Trophoblast cell (in vitro differentiated cells and primary cell): ENCODE measurements around the gene LGR4.
A peak's percentile ranks its signal among the peaks of the same experiment; 100 is the strongest.

Experiments
- DNase-seq, 2 donors: peaks; one replicate each; pipeline ENCODE4 v3.0.0-alpha.2; 2016
- H2AFZ ChIP-seq: 2 replicates; pipeline ENCODE4 v1.6.1; 2013; ENCODE audit warnings: low read length, moderate library complexity, mild to moderate bottlenecking; ENCODE audit not compliant: insufficient read depth, poor library complexity
- H2AK5ac ChIP-seq: 2 replicates; pipeline ENCODE4 v1.6.1; 2013; ENCODE audit warnings: mild to moderate bottlenecking, low read length
- H2BK120ac ChIP-seq: 2 replicates; pipeline ENCODE4 v1.6.1; 2013; ENCODE audit warnings: low read length, mild to moderate bottlenecking, moderate library complexity; ENCODE audit not compliant: insufficient read depth, poor library complexity
- H2BK12ac ChIP-seq: 2 replicates; pipeline ENCODE4 v1.6.1; 2013; ENCODE audit warnings: mild to moderate bottlenecking, low read length, moderate library complexity
- H2BK5ac ChIP-seq: 2 replicates; pipeline ENCODE4 v1.6.1; 2013; ENCODE audit warnings: low read length, low read depth, moderate library complexity, mild to moderate bottlenecking; ENCODE audit not compliant: poor library complexity
- H3K14ac ChIP-seq: 2 replicates; pipeline ENCODE4 v1.6.1; 2013; ENCODE audit warnings: mild to moderate bottlenecking, low read length
- H3K18ac ChIP-seq: 2 replicates; pipeline ENCODE4 v1.6.1; 2013; ENCODE audit warnings: mild to moderate bottlenecking, low read length
- H3K23ac ChIP-seq: 2 replicates; pipeline ENCODE4 v1.6.1; 2013; ENCODE audit warnings: low read length
- H3K27ac ChIP-seq: 2 replicates; pipeline ENCODE4 v1.5.1; 2013; ENCODE audit warnings: low read depth, mild to moderate bottlenecking, inconsistent platforms, low read length, moderate library complexity
- H3K27me3 ChIP-seq: 2 replicates; pipeline ENCODE4 v1.6.1; 2013; ENCODE audit warnings: inconsistent platforms, mild to moderate bottlenecking, low read length, moderate library complexity; ENCODE audit not compliant: insufficient read depth
- H3K36me3 ChIP-seq, 2 experiments: 1 replicate in 1 of 2; 2 replicates in 1 of 2; pipeline ENCODE4 v1.6.1; 2013; ENCODE audit warnings: low read length in 2 of 2, mild to moderate bottlenecking in 2 of 2, moderate library complexity in 1 of 2; ENCODE audit not compliant: insufficient read depth in 2 of 2, control insufficient read depth in 1 of 2
- H3K4ac ChIP-seq: 2 replicates; pipeline ENCODE4 v1.6.1; 2013; ENCODE audit warnings: low read depth, mild to moderate bottlenecking, low read length, moderate library complexity
- H3K4me1 ChIP-seq, 2 experiments: 1 replicate in 1 of 2; 2 replicates in 1 of 2; pipeline ENCODE4 v1.6.1; 2013; ENCODE audit warnings: low read length in 2 of 2, mild to moderate bottlenecking in 2 of 2, moderate library complexity in 1 of 2; ENCODE audit not compliant: insufficient read depth in 2 of 2, control insufficient read depth in 1 of 2
- H3K4me2 ChIP-seq: 2 replicates; pipeline ENCODE4 v1.6.1; 2013; ENCODE audit warnings: inconsistent platforms, mild to moderate bottlenecking, low read length, moderate library complexity
- H3K4me3 ChIP-seq: 2 replicates; pipeline ENCODE4 v1.5.1; 2013; ENCODE audit warnings: mild to moderate bottlenecking, low read depth, low read length, inconsistent platforms
- H3K79me1 ChIP-seq: one replicate; pipeline ENCODE4 v1.6.1; 2013; ENCODE audit warnings: low read length
- H3K79me2 ChIP-seq: 2 replicates; pipeline ENCODE4 v1.6.1; 2013; ENCODE audit warnings: low read length, mild to moderate bottlenecking; ENCODE audit not compliant: control insufficient read depth, insufficient read depth, poor library complexity
- H3K9ac ChIP-seq: 2 replicates; pipeline ENCODE4 v1.6.1; 2013; ENCODE audit warnings: mild to moderate bottlenecking, low read length
- H3K9me3 ChIP-seq: 2 replicates; pipeline ENCODE4 v1.6.1; 2013; ENCODE audit warnings: low read depth, mild to moderate bottlenecking, control low read depth, inconsistent platforms, low read length; ENCODE audit not compliant: insufficient read depth
- H4K12ac ChIP-seq: 2 replicates; pipeline ENCODE4 v1.6.1; 2013; ENCODE audit warnings: low read depth, mild to moderate bottlenecking, low read length, moderate library complexity
- H4K8ac ChIP-seq: 2 replicates; pipeline ENCODE4 v1.6.1; 2013; ENCODE audit warnings: low read depth, mild to moderate bottlenecking, low read length, moderate library complexity
- H4K91ac ChIP-seq: one replicate; pipeline ENCODE4 v1.6.1; 2013; ENCODE audit warnings: low read depth, mild to moderate bottlenecking, low read length, moderate library complexity
- WGBS: extraction: QIAGEN DNeasy Blood & Tissue Kit; methylation state at CpG from one replicate; pipeline ENCODE4 v1.1.7; 2013; ENCODE audit warnings: missing lambda C conversion rate; ENCODE audit not compliant: insufficient read length, insufficient coverage; ENCODE audit errors: extremely low coverage; 5-methylcytosine and 5-hydroxymethylcytosine counted together

The LGR4 gene

DNA sequence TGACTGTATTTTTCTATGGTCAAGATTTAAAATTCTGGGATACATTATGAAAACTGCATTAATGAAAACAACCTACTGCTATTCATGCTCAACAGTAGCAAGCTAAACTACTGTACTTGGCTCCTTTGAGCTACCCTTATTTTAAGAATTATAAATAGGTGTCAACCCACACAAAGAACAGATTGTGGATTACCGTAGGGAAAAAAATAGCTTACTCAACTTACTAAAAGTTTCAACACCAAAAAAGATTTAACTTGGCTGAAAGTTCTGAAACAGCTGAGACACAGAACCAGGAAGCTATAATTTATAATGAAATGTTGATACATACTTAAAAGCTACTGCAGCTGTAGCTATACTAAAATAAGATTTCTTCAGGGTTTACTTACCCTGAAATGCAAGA, 23.9 kb upstream of the LGR4 start:
- H3K36me3 ChIP-seq: peaks cover 9 to 13% of the 10 kb centered on the region in 2 experiments
- no peak overlapping the region for H2AK5ac ChIP-seq
- H4K91ac ChIP-seq: no peak overlapping the region
- H2AFZ ChIP-seq: no peak overlapping the region
- H3K4ac ChIP-seq: no peak overlapping the region
- H3K27me3 ChIP-seq: no peaks in the 10 kb centered on the region
- H3K9me3 ChIP-seq: no peaks in the 10 kb centered on the region
- no peak overlapping the region for H4K12ac ChIP-seq
- no peak overlapping the region for H3K14ac ChIP-seq
- H3K4me1 ChIP-seq: no peaks in the 10 kb centered on the region
- no CpG with 5 or more reads among the region's 1 CpG for WGBS
- no peak overlapping the region for H4K8ac ChIP-seq
- DNase-seq: no peak
- no peak overlapping the region for H3K18ac ChIP-seq
- no peak overlapping the region for H2BK120ac ChIP-seq
- H2BK12ac ChIP-seq: no peak overlapping the region
- H3K9ac ChIP-seq: no peak overlapping the region
- no peak overlapping the region for H3K4me3 ChIP-seq
- H3K4me2 ChIP-seq: no peak overlapping the region
- H3K79me1 ChIP-seq: no peaks in the 10 kb centered on the region
- H3K23ac ChIP-seq: no peak overlapping the region
- no peak overlapping the region for H3K27ac ChIP-seq
- no peak overlapping the region for H2BK5ac ChIP-seq
- no peaks in the 10 kb centered on the region for H3K79me2 ChIP-seq

DNA sequence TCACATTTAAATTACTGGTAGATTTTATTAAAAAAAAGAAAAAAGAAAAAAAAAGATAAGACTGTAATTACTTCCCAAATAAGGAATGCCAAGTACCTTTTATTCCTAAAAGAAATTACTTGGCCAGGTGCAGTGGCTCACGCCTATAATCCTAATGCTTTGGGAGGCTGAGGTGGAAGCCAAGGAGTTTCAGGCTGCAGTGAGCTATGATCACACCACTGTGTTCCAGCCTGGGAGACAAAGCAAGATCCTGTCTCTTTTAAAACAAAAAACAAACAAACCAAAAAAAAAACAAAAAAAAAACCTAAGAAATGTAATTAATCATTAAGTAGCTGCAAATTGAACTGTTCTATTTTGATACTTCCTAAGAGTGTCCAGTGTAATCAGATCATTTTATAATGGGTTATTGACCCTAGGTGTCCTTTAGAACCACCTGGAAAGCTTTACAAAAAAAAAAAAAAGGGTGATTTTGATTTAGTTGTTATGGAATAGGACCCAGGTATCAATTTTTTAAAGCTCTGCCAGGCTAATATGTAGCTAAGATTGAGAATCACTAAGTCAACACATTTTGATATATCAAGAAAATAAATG, 23.2 kb upstream of the LGR4 start:
- no peak overlapping the region for H2BK5ac ChIP-seq
- no peak overlapping the region for H3K27ac ChIP-seq
- H3K4me2 ChIP-seq: no peak overlapping the region
- no peak overlapping the region for H2AK5ac ChIP-seq
- no peaks in the 10 kb centered on the region for H3K79me2 ChIP-seq
- H4K12ac ChIP-seq: no peak overlapping the region
- H3K9ac ChIP-seq: no peak overlapping the region
- H2BK120ac ChIP-seq: no peak overlapping the region
- H3K4me1 ChIP-seq: no peaks in the 10 kb centered on the region
- peaks cover 15 to 17% of the 10 kb centered on the region in 2 experiments for H3K36me3 ChIP-seq
- no peak overlapping the region for H4K8ac ChIP-seq
- no peak overlapping the region for H2BK12ac ChIP-seq
- no peaks in the 10 kb centered on the region for H3K27me3 ChIP-seq
- no peaks in the 10 kb centered on the region for H3K79me1 ChIP-seq
- no peaks in the 10 kb centered on the region for H3K9me3 ChIP-seq
- no peak overlapping the region for H3K4ac ChIP-seq
- H3K23ac ChIP-seq: no peak overlapping the region
- H3K14ac ChIP-seq: no peak overlapping the region
- H3K4me3 ChIP-seq: no peak overlapping the region
- no peak overlapping the region for H3K18ac ChIP-seq
- H4K91ac ChIP-seq: no peak overlapping the region
- no CpG with 5 or more reads among the region's 1 CpG for WGBS
- no peak for DNase-seq
- no peak overlapping the region for H2AFZ ChIP-seq

DNA sequence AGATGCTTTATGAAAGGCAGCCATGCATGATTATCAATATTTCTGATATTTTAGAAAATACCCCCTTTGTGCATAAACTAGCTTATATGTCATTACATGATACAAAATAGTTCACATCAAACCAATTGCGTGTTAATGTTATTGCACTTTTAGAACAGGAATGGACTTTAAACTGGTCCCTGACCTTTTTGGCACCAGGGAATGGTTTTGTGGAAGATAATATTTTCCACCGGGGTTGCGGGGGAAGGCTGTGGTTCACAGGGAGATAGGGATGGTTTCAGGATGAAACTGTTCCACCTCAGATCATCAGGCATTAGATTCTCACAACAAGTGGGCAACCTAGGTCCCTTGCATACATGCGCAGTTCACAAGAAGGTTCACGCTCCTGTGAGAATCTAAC, 16.5 kb upstream of the LGR4 start:
- Histone ChIP-seq H2AFZ (no peak overlapping the region), H3K9ac (no peak overlapping the region), H2BK12ac (no peak overlapping the region), H3K36me3 (peaks cover 14 to 19% of the 10 kb centered on the region in 2 experiments), H3K4me1 (no peaks in the 10 kb centered on the region), H3K23ac (peak overlapping the region; percentile 42), H3K9me3 (peaks cover 3% of the 10 kb centered on the region), H3K27me3 (no peaks in the 10 kb centered on the region), H2BK120ac (no peak overlapping the region), H3K79me1 (no peaks in the 10 kb centered on the region), H3K79me2 (no peaks in the 10 kb centered on the region), H2BK5ac (no peak overlapping the region), H3K4ac (no peak overlapping the region), H3K14ac (no peak overlapping the region), H3K4me2 (no peak overlapping the region), H4K91ac (no peak overlapping the region), H4K12ac (no peak overlapping the region), H3K27ac (no peak overlapping the region), H4K8ac (no peak overlapping the region), H2AK5ac (no peak overlapping the region), H3K4me3 (no peak overlapping the region), H3K18ac (no peak overlapping the region)
- WGBS: no CpG with 5 or more reads among the region's 5 CpGs
- DNase-seq: no peak

DNA sequence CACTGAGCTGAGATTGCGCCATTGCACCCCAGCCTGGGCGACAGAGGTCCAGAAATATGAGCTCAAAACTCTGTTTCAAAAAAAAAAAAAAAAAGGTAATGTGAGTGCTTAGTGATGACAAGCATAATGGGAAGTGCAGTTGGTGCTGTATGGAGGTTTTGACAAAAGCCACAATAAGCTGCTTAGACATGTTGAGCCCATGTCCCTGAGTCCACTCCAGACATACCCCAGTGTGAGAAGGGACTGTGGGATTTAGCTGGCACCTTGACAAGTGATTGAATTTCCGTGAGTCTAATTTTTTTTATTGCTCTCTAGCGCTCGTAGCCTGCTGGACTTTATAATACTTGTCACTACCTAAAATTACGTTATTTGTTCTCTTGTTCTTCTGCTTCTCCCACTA, 15.1 kb upstream of the LGR4 start:
- Histone ChIP-seq H2BK120ac (no peak overlapping the region), H4K91ac (no peak overlapping the region), H3K4ac (no peak overlapping the region), H3K23ac (no peak overlapping the region), H3K79me1 (no peaks in the 10 kb centered on the region), H2BK5ac (no peak overlapping the region), H3K9me3 (peaks cover 3% of the 10 kb centered on the region), H3K36me3 (peaks cover 11 to 15% of the 10 kb centered on the region in 2 experiments), H2AFZ (no peak overlapping the region), H3K4me1 (no peaks in the 10 kb centered on the region), H3K9ac (no peak overlapping the region), H3K18ac (no peak overlapping the region), H3K27me3 (no peaks in the 10 kb centered on the region), H3K79me2 (no peaks in the 10 kb centered on the region), H2BK12ac (no peak overlapping the region), H4K12ac (no peak overlapping the region), H4K8ac (no peak overlapping the region), H3K27ac (no peak overlapping the region), H2AK5ac (no peak overlapping the region), H3K14ac (no peak overlapping the region), H3K4me2 (no peak overlapping the region), H3K4me3 (no peak overlapping the region)
- WGBS: no CpG with 5 or more reads among the region's 6 CpGs
- no peak for DNase-seq
